ENCODE results near the gene HPCAL1. TPM values are rescaled to one million over a fixed set of nuclear protein-coding genes. Genes with fewer than 3 reads are reported as not detected.

HPCAL1 gene
- total and polyA plus RNA-seq, 2 of the 8 experiments (the other 6 are each of a cell fraction or from before 2014, with no cell fraction given): 5.8 to 8.6 TPM

GRCh38 chr2:10332402-10333246 is 29.9 kb downstream of the HPCAL1 start:
- TF ChIP-seq EP300 (IDR thresholded peaks at IDR 0.05; ENCODE audit: borderline replicate concordance in 1 of 2, low read depth in 2 of 2, low read length in 2 of 2) (no peak), BACH1 (IDR thresholded peaks at IDR 0.05; ENCODE audit: low read length) (peak; percentile 26; the same call in 1 of the 2 replicates)
- no peak overlapping the region for H2AK5ac ChIP-seq (ENCODE audit: low read depth, low read length)
- no peak overlapping the region for H4K91ac ChIP-seq (replicated peaks; ENCODE audit: insufficient read length, low read length)
- H3K4me2 ChIP-seq (ENCODE audit: insufficient read depth in 1 of 2, low read depth in 2 of 2, low read length in 2 of 2): peak overlapping the region; percentile 16 to 45; a peak in 1 of 4 replicates
- no peak overlapping the region for H2BK120ac ChIP-seq (replicated peaks; ENCODE audit: low read depth, low read length)
- DNase-seq (ENCODE audit: low read depth in 1 of 2, low spot score in 2 of 2) (no peak), FAIRE-seq (no peak)
- no peaks in the 10 kb centered on the region for H3K23me2 ChIP-seq (ENCODE audit: low read depth, low read length)
- no peaks in the 10 kb centered on the region for H4K20me1 ChIP-seq (replicated peaks in 1 of 2; ENCODE audit: control insufficient read depth in 1 of 2, insufficient read depth in 2 of 2, low read length in 2 of 2)
- no peak overlapping the region for H4K5ac ChIP-seq (ENCODE audit: insufficient read length, low read depth, low read length)
- peak overlapping the region; percentile 1; the same call in 1 of the 2 replicates for H2AFZ ChIP-seq (ENCODE audit: low read length)
- WGBS, 2 experiments (ENCODE audit: extremely low coverage in 1 of 2, insufficient coverage in 1 of 2, insufficient read length in 1 of 2, insufficient replicate concordance in 2 of 2, low coverage in 1 of 2, low lambda C conversion rate in 2 of 2, missing lambda C conversion rate in 1 of 2): 71% methylated on average over 12 of the region's 15 CpGs; no CpG with 5 or more reads in 1 of the 2 experiments
- H3K9ac ChIP-seq (replicated peaks in 1 of 4; ENCODE audit: extremely low read depth in 1 of 4, low read depth in 3 of 4, low read length in 3 of 4): no peak overlapping the region
- ChIA-PET POLR2A (ENCODE audit: partially characterized antibody) (interaction anchor here (1.0 to 1.2 kb wide), 4 partner anchors 10 to 76 kb away, joined by 3 to 5 read pairs (median 4); no protein-coding TSS in a partner anchor), CTCF (ENCODE audit: partially characterized antibody) (interaction anchor here (0.7 to 2.1 kb wide), 6 partner anchors 10 to 175 kb away, joined by 3 to 12 read pairs (median 4); no protein-coding TSS in a partner anchor)
- H3K27me3 ChIP-seq (replicated peaks in 1 of 4; ENCODE audit: control insufficient read depth in 3 of 4, extremely low read depth in 1 of 4, insufficient read depth in 3 of 4, low read length in 3 of 4): 0 out of 7 replicates have a peak, but pooled peaks cover 0 to 1% (median 0%) of the 10 kb centered on the region in 4 experiments
- no peak overlapping the region for H3K4ac ChIP-seq (replicated peaks; ENCODE audit: insufficient read length, low read depth, low read length)
- no peak overlapping the region for H3K27ac ChIP-seq (ENCODE audit: low read depth, low read length)
- H3K56ac ChIP-seq (replicated peaks; ENCODE audit: insufficient read length, low read depth, low read length): no peak overlapping the region
- H2BK12ac ChIP-seq (ENCODE audit: low read depth, low read length): peak overlapping the region; percentile 85
- H3K18ac ChIP-seq (ENCODE audit: extremely low read depth, low read length): peak overlapping the region; percentile 41; the same call in 1 of the 2 replicates
- 0 out of 2 replicates have a peak overlapping the region, but pooled peaks have one; percentile 51 for H2BK20ac ChIP-seq (ENCODE audit: low read length)
- H3K23ac ChIP-seq (ENCODE audit: insufficient read length): no peak overlapping the region
- H2BK15ac ChIP-seq (ENCODE audit: low read length): no peak overlapping the region
- H4K8ac ChIP-seq (ENCODE audit: extremely low read depth, insufficient read depth, low read length): no peak overlapping the region
- no peaks in the 10 kb centered on the region for H3K36me3 ChIP-seq (ENCODE audit: control insufficient read depth in 2 of 4, insufficient read depth in 4 of 4, low read length in 3 of 4)
- no peaks in the 10 kb centered on the region; the same call in 1 of the 2 replicates for H3K79me1 ChIP-seq (ENCODE audit: low read depth, low read length)
- H3K9me3 ChIP-seq (ENCODE audit: insufficient read depth in 2 of 2, low read depth in 1 of 2, low read length in 1 of 2): no peaks in the 10 kb centered on the region
- no peaks in the 10 kb centered on the region for H3K79me2 ChIP-seq (ENCODE audit: control insufficient read depth in 1 of 2, insufficient read depth in 2 of 2, low read length in 2 of 2)
- peak overlapping the region; percentile 71; the same call in 1 of the 2 replicates for H2BK5ac ChIP-seq (ENCODE audit: low read depth, low read length)
- H3K14ac ChIP-seq (ENCODE audit: insufficient read length): no peak overlapping the region
- H3K4me1 ChIP-seq (replicated peaks in 1 of 4; ENCODE audit: control insufficient read depth in 3 of 4, insufficient read depth in 4 of 4, low read length in 3 of 4): peaks cover 3 to 36% (median 18%) of the 10 kb centered on the region in 4 experiments
- H3K4me3 ChIP-seq (ENCODE audit: extremely low read depth in 1 of 4, insufficient read depth in 2 of 4, low read depth in 3 of 4, low read length in 4 of 4): no peak overlapping the region
